Gastrocnemius medialis (tissue), 4 donors: Measurements from ENCODE around the gene CLDN3.

Experiments
- CTCF ChIP-seq, 5 experiments: fragments of 450-650 bp in 3 of 5; fragments of 200-600 bp in 2 of 5; sonication (generic) in 2 of 5; IDR thresholded peaks in 4 of 5; conservative IDR thresholded peaks in 1 of 5; 1 replicate in 4 of 5; 2 replicates in 1 of 5; pipeline ENCODE4 v1.5.1; 2016 to 2019; ENCODE audit warnings: antibody characterized with exemption in 5 of 5, mild to moderate bottlenecking in 3 of 5, moderate library complexity in 3 of 5
- POLR2A ChIP-seq, 2 donors: fragments of 450-650 bp; IDR thresholded peaks; one replicate each; pipeline ENCODE4 v1.6.1; 2017; ENCODE audit warnings: antibody characterized with exemption in 2 of 2, mild to moderate bottlenecking in 2 of 2, moderate library complexity in 2 of 2

GRCh38 chr7:73749931-73750776 lies 19.9 kb downstream of the CLDN3 start:
- no peak for TF ChIP-seq CTCF (IDR thresholded peaks at IDR 0.05 in 4 of 5, conservative IDR thresholded peaks at IDR 0.05 in 1 of 5)
- no peak for TF ChIP-seq POLR2A (IDR thresholded peaks at IDR 0.05)
